HG03103 (cell line): Measurements from ENCODE around the gene ADCY9.
"Not testable (repeated sequence)": the region's sequence is repeated elsewhere in the genome, so short reads cannot be mapped to it uniquely, and the experiment has no call there.

Source experiments
- ATAC-seq: cut with Tn5 transposase; IDR thresholded peaks from one replicate; pipeline ENCODE4 v1.9.1; 2021; ENCODE audit warnings: low read depth; ENCODE audit not compliant: unreplicated experiment

Gene ADCY9

DNA sequence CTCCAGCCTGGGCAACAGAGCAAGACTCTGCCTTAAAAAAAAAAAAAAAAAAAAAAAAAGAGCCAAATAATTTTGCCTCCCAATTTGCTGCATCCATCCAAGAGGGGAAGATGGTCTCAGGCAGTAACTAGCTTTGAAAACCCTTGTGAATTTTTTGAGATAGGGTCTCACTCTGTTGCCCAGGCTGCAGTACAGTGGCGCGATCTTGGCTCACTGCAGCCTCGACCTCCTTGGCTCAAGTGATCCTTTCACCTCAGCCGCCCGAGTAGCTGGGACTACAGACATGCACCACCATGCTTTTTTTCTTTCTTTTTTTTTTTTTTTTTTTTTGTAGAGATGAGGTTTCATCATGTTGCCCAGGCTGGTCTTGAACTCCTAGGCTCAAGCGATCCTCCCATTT, 70.7 kb downstream of the ADCY9 start:
- ATAC-seq: not testable (repeated sequence)

DNA sequence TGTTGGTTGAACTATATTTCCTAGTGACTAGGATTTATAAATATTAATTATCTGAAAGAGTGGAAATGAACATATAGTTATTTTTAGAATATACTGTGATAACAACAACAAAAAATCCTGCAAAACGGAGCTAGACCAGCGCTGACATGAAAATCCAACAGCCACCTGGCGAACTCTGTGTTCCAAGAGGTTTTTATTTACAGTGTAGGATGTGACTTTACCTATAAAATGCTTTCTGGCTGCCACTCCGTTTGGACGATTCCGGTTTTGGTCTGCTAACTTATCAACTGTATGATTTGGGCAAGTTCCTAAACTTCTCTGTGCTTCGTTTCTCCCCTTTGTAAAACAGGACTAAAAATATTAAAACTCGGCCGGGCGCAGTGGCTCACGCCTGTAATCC, 73.7 kb downstream of the ADCY9 start:
- no peak for ATAC-seq

DNA sequence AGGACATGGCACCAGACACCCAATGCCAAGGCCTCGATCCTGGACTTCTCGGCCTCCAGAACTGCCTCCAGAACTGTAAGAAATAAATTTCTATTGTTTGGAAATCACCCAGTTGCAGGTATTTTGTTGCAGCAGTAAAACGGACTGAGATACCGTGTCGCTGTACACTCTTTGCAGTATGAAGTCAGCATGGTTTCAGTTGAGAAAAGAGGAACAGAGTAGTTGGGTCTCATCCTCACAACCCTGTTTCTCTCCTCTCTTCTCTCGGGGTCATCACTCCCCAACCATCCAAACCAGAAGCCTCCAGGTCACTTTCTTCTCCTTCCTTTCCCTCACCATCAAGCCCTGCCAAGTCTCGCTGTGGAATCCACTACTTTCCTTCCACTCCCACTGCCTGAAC, 77.8 kb downstream of the ADCY9 start:
- no peak for ATAC-seq

DNA sequence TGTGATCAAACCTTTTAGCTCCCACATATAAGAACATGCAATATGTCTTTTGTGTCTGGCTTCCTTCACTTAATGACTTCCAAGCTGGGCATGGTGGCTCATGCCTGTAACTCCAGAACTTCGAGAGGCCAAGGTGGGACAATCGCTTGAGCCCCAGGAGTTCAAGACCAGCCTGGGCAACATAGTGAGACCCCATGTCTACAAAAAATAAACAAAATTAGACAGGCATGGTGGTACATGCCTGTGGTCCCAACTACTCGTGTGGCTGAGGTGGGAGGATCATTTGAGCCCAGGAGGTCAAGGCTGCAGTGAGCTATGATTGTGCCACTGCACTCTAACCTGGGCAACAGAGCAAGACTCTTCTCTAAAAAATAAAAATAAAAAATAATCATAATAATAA, 79.3 kb downstream of the ADCY9 start:
- not testable (repeated sequence) for ATAC-seq

DNA sequence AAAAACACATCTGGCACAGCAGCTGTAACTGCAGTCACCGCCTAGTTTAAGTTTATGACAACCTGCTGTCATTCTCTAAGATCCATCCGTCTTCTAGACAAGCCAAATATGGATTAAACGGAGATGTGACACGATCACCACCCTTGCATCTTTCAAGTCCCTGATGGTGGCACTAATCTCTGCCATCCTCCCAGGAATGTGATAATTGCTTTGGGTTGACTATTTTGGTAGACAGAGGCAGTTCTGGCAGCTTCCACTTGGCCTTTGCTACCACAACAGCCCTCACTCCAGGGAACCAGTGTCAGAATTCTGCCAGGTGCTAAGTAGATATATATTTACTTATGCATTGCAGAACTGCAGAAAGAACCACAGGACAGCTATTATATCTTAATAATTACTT, 81.3 kb downstream of the ADCY9 start:
- no peak for ATAC-seq

DNA sequence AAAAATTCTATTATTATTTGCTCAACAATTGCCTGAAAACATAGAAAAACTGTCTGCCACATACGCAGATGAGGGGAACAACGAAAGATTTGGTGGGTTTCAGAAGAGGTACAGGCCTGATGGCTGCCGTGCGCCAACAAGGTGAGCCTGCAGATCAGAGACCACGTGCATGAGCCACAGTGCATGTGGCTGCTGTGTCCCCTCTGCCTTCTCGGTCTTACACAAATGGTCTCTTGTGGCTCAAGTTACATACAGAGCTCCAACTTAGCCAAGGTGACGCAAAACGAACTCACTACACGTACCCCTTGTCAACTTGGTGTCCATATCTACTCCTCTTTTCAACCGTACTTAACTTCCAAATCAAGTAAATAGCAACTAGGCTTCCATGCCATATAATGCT, 82.3 kb downstream of the ADCY9 start:
- ATAC-seq: no peak

DNA sequence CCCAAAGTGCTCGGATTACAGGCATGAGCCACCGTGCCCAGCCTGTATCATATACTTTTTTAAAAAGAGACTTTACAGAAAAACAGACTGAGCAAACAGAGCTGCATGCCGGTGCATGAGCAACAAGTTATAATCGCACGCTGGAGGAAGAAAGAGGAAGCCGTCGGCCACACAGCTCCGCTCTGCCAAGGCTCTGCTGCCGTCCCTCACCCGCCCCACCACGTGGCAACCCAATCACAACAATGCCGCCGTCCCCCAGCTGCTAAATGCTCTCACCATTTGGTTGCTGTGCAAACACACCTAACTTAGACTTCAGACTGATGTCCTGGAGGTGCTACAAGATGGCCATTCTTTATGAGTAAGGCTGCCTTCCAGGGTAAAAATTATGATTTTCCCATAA, 83.5 kb downstream of the ADCY9 start:
- no peak for ATAC-seq

DNA sequence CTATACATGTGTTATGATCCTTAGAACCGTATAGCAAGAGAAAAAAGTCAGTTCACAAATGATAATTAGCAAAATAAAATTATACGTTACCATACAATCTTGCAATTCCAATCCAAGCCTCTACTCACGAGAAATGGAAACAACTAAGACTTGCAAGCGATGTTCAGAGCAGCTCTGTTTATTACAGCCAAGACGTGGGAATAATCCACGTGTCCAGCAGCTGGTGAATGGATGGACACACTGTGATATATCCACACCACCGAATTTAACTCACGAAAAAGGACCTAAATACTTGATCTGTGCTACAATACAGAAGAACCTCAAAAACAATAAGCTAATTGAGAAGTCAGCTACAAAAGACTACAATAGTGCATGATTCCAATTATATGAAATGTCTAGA, 88.1 kb downstream of the ADCY9 start:
- ATAC-seq: no peak

DNA sequence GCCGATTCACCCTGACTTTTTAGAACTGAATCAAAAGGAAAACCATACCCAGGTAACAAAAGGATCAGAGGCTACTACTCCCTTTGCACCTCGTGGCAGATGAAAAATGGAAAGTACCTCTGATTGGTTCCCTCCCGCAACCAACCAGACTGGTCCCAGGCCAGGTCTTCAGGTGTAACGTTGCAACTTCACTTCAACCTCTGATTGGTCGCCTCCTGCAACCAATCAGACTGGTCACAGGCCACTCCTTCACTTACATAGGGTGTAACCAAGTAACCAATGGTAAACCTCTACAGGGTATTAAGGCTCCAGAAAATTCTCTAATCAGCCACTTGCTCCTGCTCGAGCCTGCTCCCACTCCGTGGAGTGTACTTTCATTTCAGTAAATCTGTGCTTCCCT, 89.4 kb downstream of the ADCY9 start:
- ATAC-seq: no peak

DNA sequence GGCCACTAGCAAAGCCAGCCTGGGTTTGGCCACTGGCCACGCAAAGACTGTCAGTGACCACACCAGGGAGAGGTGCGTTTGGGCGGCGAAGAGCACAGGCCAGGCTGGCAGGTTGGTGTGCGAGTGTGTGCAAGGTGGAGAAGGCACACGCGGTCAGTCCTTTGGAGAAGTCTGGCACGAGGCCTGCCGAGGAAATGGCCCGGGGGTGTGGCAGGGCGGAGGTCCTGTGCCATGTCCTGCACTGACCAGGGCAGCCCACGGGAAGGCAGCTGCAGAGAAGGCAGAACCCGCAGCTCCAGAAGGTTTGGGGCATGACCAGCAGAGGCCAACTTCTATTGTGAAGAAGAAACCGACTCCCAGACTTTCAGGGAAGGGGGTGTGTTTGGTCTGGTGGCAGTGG, 90.8 kb downstream of the ADCY9 start:
- no peak for ATAC-seq

DNA sequence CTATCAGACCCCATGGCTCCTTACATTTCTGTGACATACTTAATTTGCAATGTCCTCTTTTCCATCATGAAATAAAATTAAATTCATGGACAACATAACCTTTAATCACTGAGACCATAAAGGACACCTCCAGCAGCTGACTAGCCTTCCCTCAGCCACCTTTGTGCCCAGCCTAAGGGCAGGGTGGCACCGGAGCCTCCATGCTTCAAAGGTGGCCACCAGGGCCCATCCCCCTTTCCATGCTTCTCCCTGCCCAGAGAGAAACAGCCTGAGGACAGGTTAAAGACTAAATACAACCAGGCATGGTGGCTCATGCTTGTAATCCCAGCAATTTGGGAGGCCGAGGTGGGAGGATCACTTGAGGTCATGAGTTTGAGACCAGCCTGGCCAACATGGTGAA, 94.3 kb downstream of the ADCY9 start:
- no peak for ATAC-seq

DNA sequence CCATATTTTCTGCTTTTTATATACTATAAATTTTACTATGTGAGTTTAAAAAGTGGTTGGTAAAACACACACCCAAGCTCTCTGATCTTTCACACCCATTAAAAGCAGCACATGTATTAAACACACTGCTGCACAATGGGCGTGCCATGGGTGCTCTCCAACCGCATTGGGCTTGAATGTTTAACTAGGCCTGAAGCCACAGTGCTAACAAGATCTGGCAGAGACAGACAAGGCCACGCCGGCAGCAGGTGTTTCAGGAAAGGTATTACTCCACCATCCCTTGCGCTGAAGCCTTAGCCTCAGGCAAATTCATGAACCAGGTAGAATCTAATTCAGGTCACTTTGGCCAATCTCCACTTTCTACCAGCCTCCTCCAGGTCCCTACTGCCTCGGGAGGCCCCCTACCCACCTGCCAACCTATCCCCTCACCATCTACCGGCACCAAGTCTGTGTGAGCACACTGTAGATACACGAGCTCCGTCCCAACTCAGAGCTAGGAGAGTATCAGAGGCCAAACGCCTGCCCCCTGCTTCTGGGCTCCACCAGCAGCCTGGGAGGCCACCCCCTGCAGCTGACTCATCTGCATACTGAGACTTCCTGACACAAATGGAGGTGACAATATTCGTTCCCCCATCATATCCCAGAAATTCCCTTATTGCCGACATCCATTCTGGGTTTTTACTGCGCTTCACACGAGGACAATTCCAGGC, 95.0 kb downstream of the ADCY9 start:
- no peak for ATAC-seq

DNA sequence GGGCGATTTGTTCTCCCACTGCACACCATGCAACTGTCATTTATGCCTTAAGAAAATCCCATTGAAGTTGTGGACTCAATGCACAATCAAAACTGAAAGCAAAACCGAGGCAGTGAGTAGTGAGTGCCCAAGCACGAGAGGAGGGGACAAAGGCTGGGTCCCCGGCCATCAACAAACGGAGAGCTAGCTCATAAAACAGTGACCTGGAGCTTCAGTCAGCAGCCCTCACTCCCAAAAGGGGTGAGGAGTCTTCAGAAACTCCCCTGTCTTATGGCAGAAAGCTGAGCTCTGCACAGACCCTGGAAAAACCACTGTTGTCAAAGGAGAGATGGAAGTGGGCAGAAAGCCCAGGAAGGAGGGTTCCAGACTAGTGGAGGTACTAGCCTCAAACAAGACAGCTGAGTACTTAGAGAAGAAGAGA, 96.9 kb downstream of the ADCY9 start:
- ATAC-seq: no peak

DNA sequence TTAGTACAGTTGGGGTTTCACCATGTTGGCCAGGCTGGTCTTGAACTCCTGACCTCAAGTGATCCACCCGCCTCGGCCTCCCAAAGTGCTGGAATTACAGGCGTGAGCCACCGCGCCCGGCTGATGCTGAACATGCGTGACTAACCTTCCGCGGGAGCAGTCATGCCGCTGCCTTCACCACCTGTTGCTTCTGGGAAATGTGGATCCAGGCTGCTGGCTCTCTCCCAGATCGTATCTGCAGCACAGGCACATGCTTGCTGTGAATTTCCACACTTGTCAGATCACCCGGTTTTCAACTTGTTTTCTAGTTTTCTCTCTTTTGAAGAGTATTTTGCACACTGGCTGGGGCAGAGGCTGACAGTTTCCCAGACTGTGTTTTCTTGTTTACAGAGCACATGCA, 97.9 kb downstream of the ADCY9 start:
- ATAC-seq: no peak

DNA sequence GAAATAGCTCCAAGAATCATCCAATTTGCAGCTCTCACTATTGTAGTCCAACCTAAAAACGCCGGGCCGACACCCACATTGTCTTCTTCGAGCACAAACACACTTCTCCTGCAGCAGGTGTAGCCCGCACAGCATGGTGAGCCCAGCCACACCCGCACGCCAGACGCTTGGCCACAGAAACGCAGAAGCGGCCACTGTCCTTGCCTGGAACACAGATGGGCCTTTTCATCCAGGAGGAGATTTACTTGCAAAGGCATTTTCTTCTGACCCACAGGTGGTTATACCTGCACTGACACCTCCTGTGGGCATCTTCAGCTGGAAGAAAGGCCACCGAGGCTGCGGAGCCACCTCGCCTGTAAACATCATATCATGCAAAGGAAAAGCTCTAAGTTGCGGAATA, 98.4 kb downstream of the ADCY9 start:
- ATAC-seq: no peak

DNA sequence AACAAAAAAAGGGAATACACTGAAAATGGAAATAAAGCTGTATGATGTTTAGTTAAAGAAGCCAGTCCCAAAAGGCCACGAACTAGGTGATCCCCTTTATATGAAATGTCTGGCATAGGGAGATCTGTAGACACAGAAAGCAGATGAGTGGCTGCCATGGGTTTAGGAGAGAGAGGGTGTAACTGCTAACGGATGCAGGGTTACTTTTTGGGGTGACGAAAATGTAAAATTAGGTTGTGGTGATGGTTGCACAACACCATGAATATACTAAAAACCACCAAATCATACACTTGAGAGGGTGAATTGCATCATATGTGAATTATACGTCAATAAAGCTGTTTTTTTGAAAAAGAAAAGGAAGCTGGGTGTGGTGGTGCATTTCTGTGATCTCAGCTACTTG, 99.6 kb downstream of the ADCY9 start:
- ATAC-seq: no peak

DNA sequence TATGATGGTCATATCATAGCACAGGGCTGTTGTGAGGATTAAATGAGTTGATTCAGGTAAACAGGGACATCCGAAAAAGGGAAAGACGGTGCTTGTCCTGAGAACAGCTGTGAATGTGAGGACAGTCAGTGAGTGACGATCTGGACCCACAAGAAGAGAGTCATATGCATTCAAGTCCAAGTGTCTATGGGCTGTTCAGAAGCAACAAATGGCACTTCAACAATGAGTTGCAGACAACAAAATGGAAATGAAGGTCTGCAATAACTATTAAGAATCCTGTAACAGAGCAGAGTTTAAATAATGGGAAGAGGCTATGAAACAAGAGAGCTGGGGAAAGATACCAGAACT, 100.3 kb downstream of the ADCY9 start:
- no peak for ATAC-seq

DNA sequence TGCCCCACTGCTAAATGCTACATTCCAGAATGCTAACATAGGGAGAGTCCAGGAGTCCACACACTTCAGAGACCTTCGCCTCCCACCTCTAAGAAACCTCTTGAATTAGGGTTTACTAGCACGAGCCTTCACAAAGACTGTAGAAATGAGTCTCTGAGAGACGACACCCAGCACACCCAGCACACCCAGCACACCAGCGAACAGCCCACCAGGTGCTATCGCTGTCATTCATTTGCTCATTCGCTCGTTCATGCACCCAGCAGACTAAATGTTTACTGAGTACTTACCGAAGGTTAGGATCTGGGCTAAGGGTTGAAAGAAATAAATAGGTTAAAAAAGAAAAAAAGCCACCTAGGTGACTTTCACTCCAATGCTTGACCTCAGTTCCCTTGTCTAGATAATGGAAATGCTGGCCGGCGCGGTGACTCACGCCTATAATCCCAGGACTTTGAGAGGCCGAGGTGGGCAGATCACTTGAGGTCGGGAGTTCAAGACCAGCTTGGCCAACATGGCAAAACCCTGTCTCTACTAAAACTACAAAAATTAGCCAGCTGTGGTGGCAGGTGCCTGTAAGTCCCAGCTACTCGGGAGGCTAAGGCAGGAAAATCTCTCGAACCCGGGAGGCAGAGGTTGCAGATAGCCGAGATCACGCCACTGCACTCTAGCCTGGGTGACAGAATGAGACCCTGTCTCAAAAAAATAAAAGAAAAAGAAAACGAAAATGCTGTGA, 100.8 kb downstream of the ADCY9 start:
- no peak for ATAC-seq

DNA sequence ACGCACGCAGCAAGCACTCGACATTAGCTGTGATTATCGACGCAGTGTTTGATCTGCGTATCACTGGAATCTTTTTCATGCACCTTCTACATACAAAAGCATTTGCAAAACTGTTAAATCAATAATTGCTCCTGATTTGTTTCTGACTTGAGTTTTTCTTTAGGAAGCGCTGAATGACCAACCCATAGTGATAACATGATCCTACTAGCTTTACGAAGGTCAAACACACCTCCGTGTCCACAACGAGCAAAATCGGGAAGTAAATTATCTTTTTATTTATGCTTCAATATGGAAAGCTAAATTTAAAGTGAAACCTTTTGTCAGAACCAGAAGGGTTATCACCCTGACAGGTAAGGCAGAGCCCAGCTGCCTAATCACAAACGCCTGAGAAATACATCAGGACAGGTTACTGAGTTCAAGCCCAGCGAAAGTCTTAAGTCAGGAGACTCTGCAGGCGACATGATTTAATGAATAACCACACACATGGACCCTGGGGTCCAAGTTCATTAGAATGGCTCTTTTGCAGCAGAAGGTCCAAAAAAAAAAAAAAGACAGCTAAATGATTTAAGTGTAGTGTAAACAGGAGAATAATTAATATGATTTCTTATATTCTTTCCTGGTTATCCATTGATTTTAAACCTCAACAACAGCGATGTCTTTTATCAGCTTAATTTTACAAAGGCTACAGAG, 104.2 kb downstream of the ADCY9 start:
- ATAC-seq: no peak

DNA sequence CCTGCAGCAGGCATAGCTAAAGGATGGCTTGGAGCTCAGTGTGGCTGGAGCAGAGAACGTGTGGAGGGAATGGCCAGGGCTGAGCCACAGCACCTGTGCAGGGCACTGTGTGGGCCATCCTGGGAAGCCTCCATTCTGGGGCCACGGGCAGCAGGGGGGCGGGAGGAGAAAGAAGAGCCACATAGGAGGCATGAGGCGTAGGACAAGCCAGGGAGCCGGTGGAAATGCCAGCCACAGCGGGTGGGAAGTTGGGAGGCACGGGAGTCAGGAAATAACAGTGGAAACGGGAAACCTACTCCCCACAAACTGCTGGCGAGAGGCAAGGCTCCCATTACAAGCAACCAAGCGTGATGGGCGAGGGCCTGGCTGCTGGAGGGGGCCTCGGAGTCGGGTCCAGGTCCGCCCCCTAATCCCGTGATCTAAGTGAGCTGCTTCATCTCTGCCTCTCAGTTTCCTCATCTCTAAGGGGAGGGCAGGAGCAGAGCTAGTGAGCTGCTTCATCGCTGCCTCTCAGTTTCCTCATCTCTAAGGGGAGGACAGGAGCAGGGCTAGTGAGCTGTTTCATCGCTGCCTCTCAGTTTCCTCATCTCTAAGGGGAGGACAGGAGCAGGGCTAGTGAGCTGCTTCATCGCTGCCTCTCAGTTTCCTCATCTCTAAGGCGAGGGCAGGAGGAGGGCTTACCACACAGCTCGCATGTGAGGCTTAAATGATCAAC, 104.9 kb downstream of the ADCY9 start:
- no peak for ATAC-seq
